B cell (primary cell): Measurements from ENCODE around the gene CFAP161.

ENCODE experiments used
- EZH2 ChIP-seq: IDR thresholded peaks from 2 replicates; pipeline ENCODE4 v1.6.1; 2012; ENCODE audit warnings: borderline replicate concordance, low read depth, mild to moderate bottlenecking, moderate library complexity, low read length; ENCODE audit not compliant: insufficient read depth, poor library complexity, severe bottlenecking
- TF ChIP-seq, protein P1 (sequence below): fragments of 200-600 bp; IDR thresholded peaks from one replicate; pipeline ENCODE4 v1.8.0; 2022; ENCODE audit warnings: antibody characterized with exemption, mild to moderate bottlenecking

DNA sequence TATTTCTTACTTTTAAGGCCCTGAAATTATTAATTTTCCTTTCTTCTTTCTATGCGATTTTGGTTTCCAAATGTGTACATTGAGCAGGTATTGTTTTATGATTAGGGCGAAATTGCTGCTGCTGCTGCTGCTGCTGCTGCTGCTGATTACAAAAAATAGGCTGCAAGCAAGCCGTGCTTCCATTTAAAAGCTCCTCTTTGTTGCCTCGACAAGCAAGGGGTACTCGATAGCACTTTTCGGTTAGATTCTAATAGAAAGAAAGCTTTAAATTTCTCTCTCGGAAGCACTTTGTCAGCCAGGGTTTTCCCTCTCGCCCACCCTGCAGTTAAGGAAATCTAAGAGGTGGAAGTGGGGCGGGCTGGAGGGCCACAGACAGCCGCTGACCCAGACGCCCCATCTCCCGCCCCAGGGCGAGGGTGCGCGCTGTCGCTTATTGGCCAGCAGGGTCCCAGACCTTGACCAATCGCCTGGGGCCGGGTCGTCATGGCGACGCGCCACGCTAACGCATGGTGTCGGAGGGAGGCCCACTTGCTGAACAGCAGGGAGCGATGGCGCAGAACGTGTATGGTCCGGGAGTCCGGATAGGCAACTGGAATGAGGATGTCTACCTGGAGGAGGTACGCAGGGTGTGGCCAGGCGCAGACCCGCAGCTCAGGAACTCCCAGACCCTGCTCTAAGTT lies at the start of gene CFAP161:
- TF ChIP-seq, protein P1, sequence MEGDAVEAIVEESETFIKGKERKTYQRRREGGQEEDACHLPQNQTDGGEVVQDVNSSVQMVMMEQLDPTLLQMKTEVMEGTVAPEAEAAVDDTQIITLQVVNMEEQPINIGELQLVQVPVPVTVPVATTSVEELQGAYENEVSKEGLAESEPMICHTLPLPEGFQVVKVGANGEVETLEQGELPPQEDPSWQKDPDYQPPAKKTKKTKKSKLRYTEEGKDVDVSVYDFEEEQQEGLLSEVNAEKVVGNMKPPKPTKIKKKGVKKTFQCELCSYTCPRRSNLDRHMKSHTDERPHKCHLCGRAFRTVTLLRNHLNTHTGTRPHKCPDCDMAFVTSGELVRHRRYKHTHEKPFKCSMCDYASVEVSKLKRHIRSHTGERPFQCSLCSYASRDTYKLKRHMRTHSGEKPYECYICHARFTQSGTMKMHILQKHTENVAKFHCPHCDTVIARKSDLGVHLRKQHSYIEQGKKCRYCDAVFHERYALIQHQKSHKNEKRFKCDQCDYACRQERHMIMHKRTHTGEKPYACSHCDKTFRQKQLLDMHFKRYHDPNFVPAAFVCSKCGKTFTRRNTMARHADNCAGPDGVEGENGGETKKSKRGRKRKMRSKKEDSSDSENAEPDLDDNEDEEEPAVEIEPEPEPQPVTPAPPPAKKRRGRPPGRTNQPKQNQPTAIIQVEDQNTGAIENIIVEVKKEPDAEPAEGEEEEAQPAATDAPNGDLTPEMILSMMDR: no peak
- no peak for TF ChIP-seq EZH2
